GM21529 (cell line): ENCODE data around the gene ABCC6.
"Not testable (repeated sequence)": the region's sequence is repeated elsewhere in the genome, so short reads cannot be mapped to it uniquely, and the experiment has no call there.

Experiments used
- ATAC-seq: cut with Tn5 transposase; IDR thresholded peaks from one replicate; pipeline ENCODE4 v1.9.1; 2021; ENCODE audit not compliant: unreplicated experiment

The ABCC6 gene

DNA sequence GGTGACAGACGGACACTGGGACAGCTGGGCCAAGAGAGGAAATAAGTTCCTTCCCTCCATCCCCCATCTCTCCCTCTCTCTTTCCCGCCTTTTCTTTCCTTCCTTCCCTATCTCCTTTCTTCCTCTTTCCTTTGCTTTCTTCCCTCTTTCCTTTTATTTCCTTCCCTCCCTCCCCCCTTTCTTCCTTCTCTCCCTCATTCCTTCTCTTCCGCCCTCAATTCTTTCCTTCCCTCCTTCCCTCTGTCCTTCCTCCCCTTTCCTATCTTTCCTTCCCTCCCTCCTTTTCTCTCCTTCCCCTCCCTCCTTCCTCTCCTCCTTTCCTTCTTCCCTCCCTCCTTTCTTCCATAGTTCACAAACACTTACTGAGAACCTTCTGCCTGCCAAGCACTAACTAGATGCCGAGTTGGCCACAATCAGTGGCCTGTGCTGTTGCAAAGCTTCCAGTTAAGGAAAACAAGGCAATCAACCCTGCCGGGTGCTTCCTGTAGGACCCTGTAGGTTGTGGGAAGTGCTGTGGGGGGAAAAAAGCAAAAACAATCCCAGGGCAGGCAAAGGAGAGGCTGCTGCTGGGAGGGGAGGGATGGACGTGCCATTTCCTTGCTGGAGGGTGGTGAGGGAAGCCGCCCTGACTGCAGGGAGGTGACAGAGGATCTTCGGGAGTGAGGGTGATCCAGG lies 31.7 kb downstream of the ABCC6 start:
- no peak for ATAC-seq

DNA sequence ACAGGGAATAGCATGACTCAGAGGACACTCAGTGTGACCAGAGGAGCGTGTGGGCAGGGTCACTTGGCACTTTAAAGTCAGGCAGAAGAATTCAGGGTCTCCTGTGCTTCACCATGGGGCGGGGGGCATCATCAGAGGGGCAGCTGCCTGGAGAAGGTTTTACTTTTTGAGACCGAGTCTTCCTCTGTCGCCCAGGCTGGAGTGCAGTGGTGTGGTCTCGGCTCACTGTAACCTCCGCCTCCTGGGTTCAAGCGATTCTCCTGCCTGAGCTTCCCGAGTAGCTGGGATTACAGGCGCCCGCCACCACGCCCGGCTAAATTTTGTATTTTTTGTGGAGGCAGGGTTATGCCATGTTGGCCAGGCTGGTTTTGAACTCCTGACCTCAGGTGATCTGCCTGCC lies 32.3 kb downstream of the ABCC6 start:
- ATAC-seq, result not testable (repeated sequence)

DNA sequence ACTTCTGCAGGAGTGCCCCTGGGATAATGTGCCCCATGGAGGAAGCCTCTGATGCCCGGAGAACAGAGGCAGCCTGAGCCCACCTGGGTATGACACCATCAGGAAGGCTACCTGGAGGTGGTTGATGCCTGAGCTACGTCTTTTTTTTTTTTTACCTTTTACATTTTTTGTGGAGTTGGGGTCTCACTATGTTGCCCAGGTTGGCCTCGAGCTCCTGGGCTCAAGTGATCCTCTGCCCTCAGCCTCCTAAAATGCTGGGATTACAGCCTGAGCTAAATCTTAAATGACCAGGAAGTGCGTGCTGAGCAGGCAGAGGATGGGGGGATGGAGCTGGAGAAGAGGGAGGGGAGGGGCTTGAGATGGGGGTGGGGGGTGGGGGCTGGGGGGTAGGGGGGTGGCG lies 32.7 kb downstream of the ABCC6 start:
- no peak for ATAC-seq

DNA sequence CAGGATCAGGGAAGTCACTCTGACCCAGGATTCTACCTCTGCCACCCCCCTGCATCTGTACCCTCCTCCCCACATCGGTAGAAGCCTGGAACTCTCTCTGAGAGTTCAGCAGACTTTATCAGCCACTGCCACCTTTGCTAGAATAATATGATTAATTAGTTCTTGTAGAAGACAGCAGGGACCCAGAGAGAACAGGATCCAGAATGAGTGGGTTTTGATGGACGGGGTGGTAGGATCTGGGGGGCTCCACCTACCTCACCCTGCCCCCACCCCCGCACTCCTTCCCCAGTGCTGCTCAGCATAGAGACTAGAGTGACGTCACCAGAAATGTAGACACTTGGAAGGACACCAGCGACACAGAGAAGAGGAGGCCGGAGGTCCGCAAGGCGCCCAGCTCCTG lies 33.5 kb downstream of the ABCC6 start:
- no peak for ATAC-seq

DNA sequence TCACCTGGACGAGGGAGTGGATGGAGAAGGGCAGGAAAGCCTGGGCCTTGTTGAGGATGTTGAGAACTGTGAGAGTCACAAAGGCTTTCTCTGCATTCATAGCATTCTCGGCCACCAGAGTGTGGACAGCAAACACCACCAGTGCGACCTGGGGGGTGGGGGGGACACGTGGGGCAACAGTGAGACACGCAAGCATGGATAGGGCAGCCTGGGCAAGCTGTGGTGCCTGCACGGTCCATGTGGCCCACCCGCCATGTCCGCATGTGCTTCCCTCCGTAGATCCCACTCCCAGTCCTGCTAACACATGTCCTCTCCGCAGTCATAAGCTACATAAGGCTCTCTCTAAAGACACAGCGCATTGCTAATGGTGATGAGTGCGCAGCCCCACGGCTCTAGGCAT lies 34.5 kb downstream of the ABCC6 start:
- ATAC-seq, result no peak

DNA sequence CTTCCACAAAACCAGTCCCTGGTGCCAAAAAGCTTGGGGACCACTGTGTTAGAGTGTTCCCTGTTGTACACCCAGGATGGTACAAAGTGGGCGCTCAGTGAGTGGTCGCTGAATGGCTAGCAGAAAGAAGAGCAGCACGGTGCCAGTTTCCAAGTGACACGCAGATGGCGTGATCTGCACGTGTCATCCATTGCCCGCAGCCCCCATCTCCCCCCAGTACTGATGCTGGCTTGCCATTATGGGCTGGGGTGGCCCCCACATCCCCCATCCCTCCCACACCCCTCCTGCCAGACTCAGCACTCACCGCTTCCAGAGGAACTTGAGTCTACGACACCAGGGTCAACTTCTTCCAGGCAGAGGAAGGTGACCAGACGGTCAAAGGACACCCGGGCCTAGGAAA lies 36.5 kb downstream of the ABCC6 start:
- ATAC-seq, result no peak

DNA sequence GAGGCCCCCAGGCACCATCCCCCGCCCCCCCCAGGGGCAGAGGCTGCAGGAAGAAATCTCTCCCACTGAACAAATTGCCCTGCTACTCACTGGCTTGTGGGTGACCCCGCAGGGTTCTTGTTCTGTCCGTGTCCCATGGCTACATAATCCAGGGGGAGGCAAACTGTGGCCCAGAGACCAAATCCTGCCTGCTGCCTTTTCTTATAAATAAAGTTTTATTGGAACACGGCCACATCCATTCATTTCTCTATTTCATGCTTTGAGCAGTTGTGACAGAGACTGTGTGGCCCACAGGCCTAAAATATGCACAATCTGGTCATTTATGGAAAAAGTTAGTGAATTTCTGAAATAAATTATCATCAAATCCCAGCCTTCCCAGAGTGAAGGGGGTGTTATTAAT lies 38.2 kb downstream of the ABCC6 start:
- no peak for ATAC-seq

DNA sequence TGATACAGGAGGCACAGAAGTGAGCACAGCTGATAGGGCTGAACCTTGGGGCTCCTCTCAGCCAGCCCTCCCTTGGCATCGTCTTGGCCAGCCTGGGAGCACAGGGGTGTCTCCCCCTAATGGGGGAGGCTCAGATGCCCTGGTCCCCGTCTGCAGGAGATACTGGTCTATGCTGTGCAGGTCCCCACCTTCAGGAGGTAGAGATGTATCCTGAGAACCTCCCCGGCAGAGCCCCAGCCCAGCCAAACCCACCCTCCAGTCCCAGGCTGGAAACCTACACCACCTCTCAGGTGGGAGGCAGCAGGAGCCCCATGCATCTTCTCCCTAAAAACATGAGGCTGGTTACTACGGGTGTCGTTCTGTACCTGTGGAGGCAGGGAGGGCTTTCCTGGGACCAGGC lies 38.7 kb downstream of the ABCC6 start:
- no peak for ATAC-seq

DNA sequence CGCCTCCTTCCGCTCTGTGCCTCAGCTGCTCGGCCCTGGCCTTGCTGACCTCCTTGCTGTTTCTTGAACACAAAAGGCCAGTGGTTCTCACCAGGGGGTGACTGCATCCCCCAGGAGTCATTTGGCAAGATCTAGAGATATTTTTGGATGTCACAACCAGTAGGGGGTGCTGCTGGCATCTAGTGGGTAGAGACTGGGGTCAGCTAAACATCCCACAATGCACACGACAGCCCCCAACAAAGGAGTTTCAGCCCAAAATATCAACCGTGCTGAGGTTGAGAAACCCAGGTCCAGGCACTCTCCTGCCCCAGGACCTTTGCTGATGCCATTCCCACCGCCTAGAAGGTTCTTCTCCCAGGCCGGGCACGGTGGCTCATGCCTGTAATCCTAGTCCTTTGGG lies 39.7 kb downstream of the ABCC6 start:
- ATAC-seq, result no peak

DNA sequence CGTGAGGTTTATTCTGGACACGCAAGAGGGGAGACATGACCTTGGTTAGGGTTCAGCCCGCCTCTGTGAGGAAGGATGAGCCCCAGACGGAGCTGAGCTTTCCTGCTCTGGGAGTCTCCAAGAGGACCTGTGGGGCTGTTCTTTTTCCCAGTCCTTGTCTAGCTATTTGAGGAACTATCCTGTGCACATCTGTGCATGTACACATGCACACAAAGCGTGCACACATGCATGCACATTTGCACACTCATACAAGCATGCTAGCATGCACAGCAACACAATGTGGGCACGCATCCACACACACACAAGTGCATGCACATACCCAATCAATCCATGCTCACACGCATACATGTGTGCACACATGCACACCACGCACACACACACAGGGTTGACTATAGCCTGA lies 40.4 kb downstream of the ABCC6 start:
- no peak for ATAC-seq

DNA sequence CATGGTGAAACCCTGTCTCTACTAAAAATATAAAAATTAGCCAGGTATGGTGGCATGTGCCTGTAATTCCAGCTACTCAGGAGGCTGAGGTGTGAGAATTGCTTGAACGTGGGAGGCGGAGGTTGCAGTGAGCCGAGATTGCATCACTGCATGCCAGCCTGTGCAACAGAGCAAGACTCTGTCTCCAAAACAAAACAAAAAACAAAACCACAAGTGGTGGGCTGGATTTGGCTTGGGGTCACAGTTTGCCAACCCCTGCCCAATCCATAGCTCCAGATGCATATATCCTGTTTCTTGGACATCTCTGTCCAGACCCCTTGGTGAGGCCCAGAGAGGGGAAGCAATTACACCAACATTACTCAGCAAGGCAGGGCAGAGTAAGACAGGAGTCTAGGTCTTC lies 41.5 kb downstream of the ABCC6 start:
- not testable (repeated sequence) for ATAC-seq

DNA sequence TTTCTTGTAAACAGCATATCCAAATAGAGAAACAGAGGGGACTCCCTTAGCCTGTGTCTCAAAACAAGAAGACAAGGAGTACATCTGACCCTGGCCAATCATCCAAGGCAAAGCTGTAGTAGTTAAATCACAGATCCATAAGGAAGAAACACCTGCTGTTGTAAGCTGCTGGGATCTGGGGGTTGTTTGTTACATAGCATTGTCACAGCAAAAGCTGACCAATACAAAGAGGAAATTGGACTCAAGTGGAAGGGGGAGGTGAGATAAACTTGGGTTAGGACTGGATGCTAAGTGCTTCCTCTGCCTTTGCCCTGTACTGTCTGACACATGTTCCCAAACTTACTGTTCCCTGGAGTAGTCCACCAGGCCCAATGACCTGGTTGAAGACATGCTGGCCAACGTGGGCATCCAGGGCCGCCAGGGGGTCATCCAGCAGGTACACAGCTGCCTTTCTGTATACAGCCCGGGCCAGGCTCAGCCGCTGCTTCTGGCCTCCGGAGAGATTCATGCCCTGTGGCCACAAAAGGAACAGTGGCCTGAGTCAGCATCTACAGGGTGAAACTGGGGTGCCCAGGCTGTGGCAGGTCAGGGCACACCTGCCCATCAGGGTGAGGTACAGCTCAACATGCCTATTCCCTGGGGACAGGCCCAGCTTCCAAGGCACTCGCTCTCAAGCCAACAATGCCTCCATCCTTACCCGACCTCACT lies 44.7 kb downstream of the ABCC6 start:
- no peak for ATAC-seq

DNA sequence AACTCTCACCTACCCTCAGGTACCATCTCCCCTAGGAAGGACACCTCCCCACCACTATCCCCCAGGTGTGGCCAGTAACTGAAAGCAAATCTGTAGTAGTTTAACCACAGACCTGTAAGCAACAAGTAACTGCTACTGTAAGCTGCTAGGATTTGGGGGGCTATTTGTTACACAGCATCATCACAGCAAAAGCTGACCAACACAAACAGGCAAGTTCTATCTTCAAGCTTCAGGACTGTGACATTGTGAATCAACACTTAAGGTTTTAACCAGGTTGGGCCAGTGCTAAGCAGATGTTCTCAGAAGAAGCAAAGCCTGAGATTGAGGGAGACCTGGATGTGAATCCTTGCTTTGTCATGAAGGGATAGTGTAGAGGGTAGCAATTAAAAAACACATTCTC lies 47.0 kb downstream of the ABCC6 start:
- no peak for ATAC-seq

DNA sequence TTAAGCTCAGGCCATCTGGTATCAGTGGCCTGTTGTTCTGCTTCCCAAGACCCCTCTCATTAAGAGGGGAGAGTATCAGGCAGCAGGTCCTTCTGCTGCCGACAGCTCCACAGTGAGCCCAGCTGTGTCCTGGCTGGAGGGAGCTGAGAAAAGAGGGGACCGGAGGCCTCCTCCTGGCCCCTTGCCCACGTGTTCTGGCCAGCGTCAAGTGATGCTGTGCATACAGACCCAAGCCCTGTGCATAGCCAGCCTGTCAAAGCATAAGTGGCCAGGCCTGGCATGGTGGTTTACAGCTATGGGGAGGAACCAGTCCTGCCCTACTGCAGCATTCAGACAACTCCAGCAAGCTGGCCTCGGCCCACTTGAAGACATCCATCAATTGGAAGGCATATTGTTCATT lies 48.0 kb downstream of the ABCC6 start:
- no peak for ATAC-seq

DNA sequence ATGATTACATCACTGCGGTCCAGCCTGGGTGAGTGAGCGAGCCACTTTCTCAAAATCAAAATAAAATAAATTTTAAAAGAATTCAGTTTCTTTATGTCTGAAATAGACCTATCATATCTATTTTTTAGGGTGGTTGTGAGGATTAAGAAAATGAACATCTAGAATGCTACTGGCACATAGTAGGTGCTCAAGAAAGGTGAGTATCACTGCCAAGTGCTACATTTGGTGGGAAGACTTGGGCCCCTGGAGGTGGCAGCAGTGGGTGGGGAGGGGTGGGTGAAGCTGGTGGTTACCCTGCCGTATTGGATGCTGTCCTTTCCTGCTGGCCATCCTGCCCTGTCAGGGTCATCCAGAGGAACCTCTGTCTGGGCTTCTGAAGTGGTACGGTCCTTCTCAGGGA lies 50.3 kb downstream of the ABCC6 start:
- no peak for ATAC-seq

DNA sequence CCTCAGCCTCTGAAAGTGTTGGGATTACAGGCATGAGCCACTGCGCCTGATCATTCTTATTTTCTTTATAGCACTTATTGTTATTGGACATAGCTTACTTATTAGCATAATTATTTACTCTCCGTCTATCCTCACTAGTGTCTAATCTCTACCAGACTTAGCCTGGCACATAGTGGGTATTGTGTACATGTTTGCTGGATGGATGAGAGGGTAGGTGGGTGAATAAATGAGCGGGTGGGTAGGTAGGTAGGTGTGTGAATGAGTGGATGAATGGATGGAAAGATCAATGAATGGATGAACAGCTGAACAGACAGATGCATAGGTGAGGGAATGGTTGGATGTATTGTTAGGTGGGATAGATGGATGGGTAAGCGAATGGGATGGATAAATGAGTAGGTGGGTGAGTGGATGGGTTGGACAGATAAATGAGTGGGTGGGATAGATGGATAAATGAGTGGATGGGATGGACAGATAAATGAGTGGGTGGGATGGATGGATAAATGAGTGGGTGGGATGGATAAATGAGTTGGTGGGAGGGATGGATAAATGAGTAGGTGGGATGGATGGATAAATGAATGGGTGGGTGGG lies 51.9 kb downstream of the ABCC6 start:
- no peak for ATAC-seq

DNA sequence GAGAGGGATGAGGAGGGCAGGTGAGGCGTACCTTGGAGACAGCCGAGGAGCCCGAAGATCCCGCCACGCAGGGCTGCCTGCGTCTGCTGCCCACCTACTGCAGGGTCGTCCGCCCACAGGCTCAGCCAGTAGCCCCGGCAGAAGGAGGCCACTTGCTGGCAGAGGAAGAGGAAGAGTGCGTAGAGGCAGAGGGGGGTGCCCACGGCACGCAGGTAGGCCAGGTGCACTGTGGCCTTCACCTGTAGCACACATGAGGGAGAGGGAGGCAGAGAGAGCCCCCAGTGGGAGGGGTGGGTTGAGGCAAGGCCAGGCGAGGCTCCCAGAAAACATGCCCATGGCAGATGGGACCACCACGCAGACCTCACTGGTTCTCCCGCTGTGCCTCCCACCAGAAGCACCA lies 53.7 kb downstream of the ABCC6 start:
- ATAC-seq, result no peak

DNA sequence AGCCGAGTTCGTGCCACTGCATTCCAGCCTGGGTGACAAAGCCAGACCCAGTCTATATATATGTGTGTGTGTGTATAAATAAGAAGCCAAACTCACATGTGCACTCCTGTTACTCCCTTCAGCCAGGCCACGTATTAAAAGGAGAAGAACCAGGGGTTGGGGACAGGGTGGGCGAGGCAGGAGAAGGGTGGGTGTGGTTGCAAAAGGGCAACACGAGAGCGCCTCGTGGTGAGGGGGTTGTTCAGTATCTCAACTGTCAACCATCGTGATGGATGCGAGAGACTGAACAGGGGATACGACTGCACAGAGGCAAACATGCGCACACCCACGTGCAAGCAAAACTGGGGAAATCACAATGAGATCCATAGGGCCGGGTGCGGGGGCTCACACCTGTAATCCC lies 54.9 kb downstream of the ABCC6 start:
- no peak for ATAC-seq

DNA sequence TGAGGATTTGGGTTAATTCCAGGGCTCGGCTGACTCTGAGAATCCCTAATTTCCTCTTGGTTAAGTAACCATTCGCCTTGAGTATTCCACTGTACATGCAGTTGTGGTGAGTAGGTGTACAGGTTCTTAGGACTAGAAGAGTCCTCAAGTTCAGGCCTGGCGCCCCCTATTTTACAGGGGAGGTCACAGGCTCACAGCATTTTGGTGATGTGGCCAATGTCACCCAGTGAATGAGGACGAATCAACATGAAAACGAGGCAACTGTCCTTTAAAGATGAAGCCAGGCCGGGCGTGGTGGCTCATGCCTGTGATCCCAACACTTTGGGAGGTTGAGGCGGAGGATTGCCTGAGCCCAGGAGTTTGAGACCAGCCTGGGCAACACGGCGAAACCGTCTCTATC lies 55.4 kb downstream of the ABCC6 start:
- ATAC-seq, result no peak

DNA sequence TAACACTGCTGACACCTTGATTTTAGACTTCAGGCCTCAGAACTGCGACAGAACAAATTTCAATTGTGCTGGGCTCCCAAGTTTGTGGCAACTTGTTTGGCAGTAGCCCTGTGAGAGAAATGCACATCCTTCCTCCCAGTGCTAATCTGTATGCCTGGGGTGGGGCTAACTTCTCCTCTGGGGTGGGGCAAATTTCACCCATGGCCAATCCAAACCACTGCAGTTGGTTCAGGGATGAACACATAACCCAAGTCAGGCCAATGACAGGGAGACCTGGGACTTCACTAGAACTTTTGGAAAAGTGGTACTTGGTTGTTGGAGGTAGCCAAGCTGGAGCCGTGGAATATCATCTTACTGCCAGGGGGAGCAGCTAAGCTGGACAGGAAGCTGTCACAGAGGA lies 56.3 kb downstream of the ABCC6 start:
- ATAC-seq, result no peak

DNA sequence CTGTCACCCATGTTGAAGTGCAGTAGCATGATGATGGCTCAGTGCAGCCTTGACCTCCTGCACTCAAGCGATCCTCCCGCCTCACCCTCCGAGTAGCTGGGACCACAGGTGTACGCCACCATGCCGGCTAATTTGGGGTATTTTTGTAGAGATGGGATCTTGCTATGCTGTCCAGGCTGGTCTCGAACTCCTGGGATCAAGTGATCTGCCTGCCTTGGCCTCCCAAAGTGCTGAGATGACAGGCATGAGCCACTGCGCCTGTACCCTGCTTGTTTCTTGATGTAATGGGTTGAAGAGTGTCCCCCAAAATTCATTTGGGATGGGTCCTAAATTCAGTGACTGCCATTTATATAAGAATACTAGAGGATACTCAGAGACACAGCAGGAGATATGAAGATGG lies 57.2 kb downstream of the ABCC6 start:
- no peak for ATAC-seq

DNA sequence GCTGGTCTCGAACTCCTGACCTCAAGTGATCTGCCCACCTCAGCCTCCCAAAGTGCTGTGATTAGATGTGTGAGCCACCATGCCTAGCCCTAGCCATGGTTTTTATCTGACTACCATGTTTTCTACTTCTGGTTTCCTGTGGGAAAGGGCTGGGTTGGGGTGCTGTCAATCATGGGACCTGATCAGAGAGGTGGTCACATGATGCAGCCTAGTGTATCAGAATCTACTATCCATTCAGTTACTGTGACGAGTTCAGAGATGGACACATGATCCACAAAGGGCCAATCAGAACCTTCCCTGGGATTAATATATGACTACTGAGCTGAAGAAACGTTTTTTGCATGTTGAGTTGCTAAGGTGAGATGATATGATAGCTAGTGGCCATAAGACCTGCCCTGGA lies 59.1 kb downstream of the ABCC6 start:
- no peak for ATAC-seq

DNA sequence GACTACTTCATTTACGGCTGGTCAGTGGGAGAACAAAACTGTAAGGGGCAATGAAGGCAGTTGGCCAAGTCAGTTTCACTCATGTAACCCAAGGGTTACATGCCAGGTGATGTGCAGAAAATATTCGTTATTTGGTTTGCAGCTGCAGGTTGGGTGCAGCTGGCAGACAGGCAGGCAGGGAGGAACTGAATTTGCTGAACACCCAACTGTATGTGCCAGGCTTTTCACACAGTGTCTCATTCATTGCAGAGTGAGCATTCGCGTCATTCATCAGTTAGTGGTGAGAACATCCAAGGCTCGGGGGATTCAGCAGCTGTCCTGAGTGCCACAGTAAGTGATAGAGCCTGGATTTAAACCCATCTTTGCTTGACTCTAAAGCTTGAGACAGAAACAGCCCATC lies 59.7 kb downstream of the ABCC6 start:
- no peak for ATAC-seq
